Loucy (cell line): Measurements from ENCODE around the gene PSME2.
A peak's percentile ranks its signal among the peaks of the same experiment; 100 is the strongest.

Experiments used
- H2AFZ ChIP-seq: fragments of 200-600 bp; sonication (generic); 2 replicates; pipeline ENCODE4 v1.6.0; 2016; ENCODE audit warnings: antibody characterized with exemption, mild to moderate bottlenecking, low read length, moderate library complexity
- H3F3A ChIP-seq: fragments of 200-600 bp; 2 replicates; pipeline ENCODE4 v1.6.0; 2016; ENCODE audit warnings: antibody characterized with exemption, low read depth, mild to moderate bottlenecking
- H3K27me3 ChIP-seq: fragments of 200-600 bp; sonication (generic); 2 replicates; pipeline ENCODE4 v1.6.1; 2014; ENCODE audit warnings: low read length, mild to moderate bottlenecking; ENCODE audit not compliant: insufficient read depth, poor library complexity, severe bottlenecking
- H3K36me3 ChIP-seq: fragments of 200-600 bp; sonication (generic); 2 replicates; pipeline ENCODE4 v1.6.1; 2016; ENCODE audit warnings: low read length; ENCODE audit not compliant: insufficient read depth
- H3K4me1 ChIP-seq: fragments of 200-600 bp; sonication (generic); 2 replicates; pipeline ENCODE4 v1.5.1; 2014; ENCODE audit warnings: low read length, mild to moderate bottlenecking; ENCODE audit not compliant: insufficient read depth, poor library complexity, severe bottlenecking
- H3K4me2 ChIP-seq: fragments of 200-600 bp; sonication (generic); 2 replicates; pipeline ENCODE4 v1.6.0; 2014; ENCODE audit warnings: antibody characterized with exemption, low read length, low read depth, mild to moderate bottlenecking; ENCODE audit not compliant: poor library complexity, severe bottlenecking
- H3K4me3 ChIP-seq: fragments of 200-600 bp; sonication (generic); 2 replicates; pipeline ENCODE4 v1.5.1; 2014; ENCODE audit warnings: low read length, mild to moderate bottlenecking, mixed read lengths; ENCODE audit not compliant: poor library complexity, severe bottlenecking
- H3K79me2 ChIP-seq: fragments of 200-600 bp; sonication (generic); 2 replicates; pipeline ENCODE4 v1.6.1; 2014; ENCODE audit warnings: low read length; ENCODE audit not compliant: insufficient read depth
- H3K9ac ChIP-seq: fragments of 200-600 bp; sonication (generic); 2 replicates; pipeline ENCODE4 v1.6.0; 2014; ENCODE audit warnings: mild to moderate bottlenecking, low read depth, low read length, moderate library complexity; ENCODE audit not compliant: poor library complexity, severe bottlenecking
- H3K9me2 ChIP-seq: fragments of 200-600 bp; sonication (generic); replicated peaks from 2 replicates; pipeline ENCODE4 v1.6.1; 2016; ENCODE audit warnings: low read depth, low read length, mixed read lengths
- H3K9me3 ChIP-seq: fragments of 200-600 bp; sonication (generic); 2 replicates; pipeline ENCODE4 v1.6.1; 2014; ENCODE audit warnings: mild to moderate bottlenecking, antibody characterized with exemption, low read length, low read depth; ENCODE audit not compliant: insufficient read depth
- H4K20me1 ChIP-seq: fragments of 200-600 bp; sonication (generic); 2 replicates; pipeline ENCODE4 v1.6.0; 2014; ENCODE audit warnings: antibody characterized with exemption, low read length, mild to moderate bottlenecking; ENCODE audit not compliant: insufficient read depth, poor library complexity, severe bottlenecking
- CTCF ChIP-seq: fragments of 200-600 bp; sonication (generic); conservative IDR thresholded peaks from 2 replicates; pipeline ENCODE4 v1.5.1; 2014; ENCODE audit warnings: mild to moderate bottlenecking, antibody characterized with exemption, low read length
- EZH2phosphoT487 ChIP-seq: fragments of 200-600 bp; IDR thresholded peaks from 2 replicates; pipeline ENCODE4 v1.6.1; 2018; ENCODE audit warnings: antibody characterized with exemption, mild to moderate bottlenecking, moderate library complexity, borderline replicate concordance

The PSME2 gene

GRCh38 chr14:24146453-24146977 is at the start of gene PSME2:
Gene PSME2 (minus strand): TSS chr14:24146610. CDS start chr14:24146581, 29 bp downstream.
- peak within 1 kb of the TSS; percentile 100 for H3K4me2 ChIP-seq
- no peaks in the 10 kb centered on the region for H3K9me2 ChIP-seq
- no peaks in the 10 kb centered on the region for H3K9me3 ChIP-seq
- 0 out of 2 replicates have a peak, but pooled peaks cover 2% of the 10 kb centered on the region for H3F3A ChIP-seq
- H3K79me2 ChIP-seq = peaks cover 74% of the 10 kb centered on the region
- H3K9ac ChIP-seq = peak within 1 kb of the TSS; percentile 95
- peak within 1 kb of the TSS; percentile 94 for H2AFZ ChIP-seq
- H3K36me3 ChIP-seq = peaks cover 16% of the 10 kb centered on the region; the same call in 1 of the 2 replicates
- peak within 1 kb of the TSS; percentile 100 for H3K4me3 ChIP-seq
- peaks cover 35% of the 10 kb centered on the region for H3K4me1 ChIP-seq
- peaks cover 29% of the 10 kb centered on the region for H4K20me1 ChIP-seq
- no peaks in the 10 kb centered on the region for H3K27me3 ChIP-seq
- TF ChIP-seq CTCF (no peak), EZH2phosphoT487 (no peak)

GRCh38 chr14:24195186-24196070 is 49.0 kb upstream of the PSME2 start, which contains the start of gene TM9SF1:
Gene TM9SF1 (minus strand): TSS chr14:24195441. CDS start chr14:24195019, 422 bp downstream.
- peak within 1 kb of the TSS; percentile 92 for H3K4me3 ChIP-seq
- H3K9me3 ChIP-seq = no peaks in the 10 kb centered on the region
- H3F3A ChIP-seq = no peaks in the 10 kb centered on the region
- H4K20me1 ChIP-seq = no peaks in the 10 kb centered on the region
- peak within 1 kb of the TSS; percentile 96 for H2AFZ ChIP-seq
- no peaks in the 10 kb centered on the region for H3K36me3 ChIP-seq
- H3K27me3 ChIP-seq = no peaks in the 10 kb centered on the region
- H3K9ac ChIP-seq = peak within 1 kb of the TSS; percentile 92
- H3K4me1 ChIP-seq = peaks cover 24% of the 10 kb centered on the region
- H3K79me2 ChIP-seq = peaks cover 48% of the 10 kb centered on the region
- TF ChIP-seq CTCF = no peak
- peak within 1 kb of the TSS; percentile 99 for H3K4me2 ChIP-seq
- H3K9me2 ChIP-seq = no peaks in the 10 kb centered on the region

- Histone ChIP-seq H4K20me1 (no peaks in the 10 kb centered on the region), H3K4me2 (peak overlapping the region; percentile 99), H3K4me1 (peaks cover 24% of the 10 kb centered on the region), H3K79me2 (peaks cover 48% of the 10 kb centered on the region), H3K9ac (peak overlapping the region; percentile 92), H3K36me3 (no peaks in the 10 kb centered on the region), H3K9me2 (no peaks in the 10 kb centered on the region), H3F3A (no peaks in the 10 kb centered on the region), H3K9me3 (no peaks in the 10 kb centered on the region), H3K4me3 (peak overlapping the region; percentile 92), H3K27me3 (no peaks in the 10 kb centered on the region), H2AFZ (peak overlapping the region; percentile 96)
- no peak for TF ChIP-seq EZH2phosphoT487
- no peak for TF ChIP-seq CTCF
Observed at GRCh38 chr14:24194873-24195185, 48.4 kb upstream of the PSME2 start.
